AG04449 (cell line): ENCODE measurements around the gene SLC35E3.

Source experiments
- CTCF ChIA-PET: fragments of 350-600 bp; formaldehyde crosslinking; extraction: SDS; loops from one replicate; lab custom pipeline; 2021; ENCODE audit warnings: antibody characterized with exemption; lab: Yijun Ruan, JAX
- POLR2A ChIA-PET: fragments of 400-600, 350-600 bp; formaldehyde crosslinking; extraction: SDS; loops from one replicate; lab custom pipeline; 2020; ENCODE audit warnings: antibody characterized with exemption, inconsistent platforms; lab: Yijun Ruan, JAX
- DNase-seq: peaks from one replicate; pipeline ENCODE4 v3.0.0-alpha.2; 2010; ENCODE audit warnings: low read depth, low spot score
- H3K4me3 ChIP-seq: 2 replicates; pipeline ENCODE4 v1.5.1; 2011; ENCODE audit warnings: low read depth, mild to moderate bottlenecking, control low read depth, low read length
- TF ChIP-seq, protein P1 (sequence below): IDR thresholded peaks from one replicate; pipeline ENCODE4 v1.5.1; 2011; ENCODE audit warnings: mild to moderate bottlenecking, moderate library complexity, low read length, control low read depth, inconsistent platforms; ENCODE audit not compliant: insufficient read depth; ENCODE audit errors: missing control alignments

Gene SLC35E3

GRCh38 chr12:68790081-68790951 is 44.3 kb downstream of the SLC35E3 start:
- CTCF ChIA-PET, result interaction anchor here (1.4 kb wide), 1 partner anchor 8 kb away, joined by 4 read pairs; no protein-coding TSS in a partner anchor
- H3K4me3 ChIP-seq, result no peak overlapping the region
- TF ChIP-seq, protein P1, sequence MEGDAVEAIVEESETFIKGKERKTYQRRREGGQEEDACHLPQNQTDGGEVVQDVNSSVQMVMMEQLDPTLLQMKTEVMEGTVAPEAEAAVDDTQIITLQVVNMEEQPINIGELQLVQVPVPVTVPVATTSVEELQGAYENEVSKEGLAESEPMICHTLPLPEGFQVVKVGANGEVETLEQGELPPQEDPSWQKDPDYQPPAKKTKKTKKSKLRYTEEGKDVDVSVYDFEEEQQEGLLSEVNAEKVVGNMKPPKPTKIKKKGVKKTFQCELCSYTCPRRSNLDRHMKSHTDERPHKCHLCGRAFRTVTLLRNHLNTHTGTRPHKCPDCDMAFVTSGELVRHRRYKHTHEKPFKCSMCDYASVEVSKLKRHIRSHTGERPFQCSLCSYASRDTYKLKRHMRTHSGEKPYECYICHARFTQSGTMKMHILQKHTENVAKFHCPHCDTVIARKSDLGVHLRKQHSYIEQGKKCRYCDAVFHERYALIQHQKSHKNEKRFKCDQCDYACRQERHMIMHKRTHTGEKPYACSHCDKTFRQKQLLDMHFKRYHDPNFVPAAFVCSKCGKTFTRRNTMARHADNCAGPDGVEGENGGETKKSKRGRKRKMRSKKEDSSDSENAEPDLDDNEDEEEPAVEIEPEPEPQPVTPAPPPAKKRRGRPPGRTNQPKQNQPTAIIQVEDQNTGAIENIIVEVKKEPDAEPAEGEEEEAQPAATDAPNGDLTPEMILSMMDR, result no peak
- POLR2A ChIA-PET, result no interaction called here
- no peak for DNase-seq

DNA sequence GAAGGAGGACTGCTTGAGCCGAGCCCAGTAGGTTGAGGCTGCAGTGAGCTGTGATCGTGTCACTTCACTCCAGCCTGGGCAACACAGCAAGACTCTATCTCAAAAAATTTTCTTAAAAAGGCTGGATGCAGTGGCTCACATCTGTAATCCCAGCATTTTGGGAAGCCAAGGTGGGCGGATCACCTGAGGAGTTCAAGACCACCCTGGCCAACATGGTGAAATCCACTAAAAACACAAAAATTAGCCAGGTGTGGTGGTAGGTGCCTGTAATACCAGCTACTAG is 44.9 kb downstream of the SLC35E3 start:
- ChIA-PET CTCF (interaction anchor here (1.4 kb wide), 1 partner anchor 9 kb away, joined by 4 read pairs; no protein-coding TSS in a partner anchor), POLR2A (no interaction called here)
- no peak for DNase-seq
- TF ChIP-seq, protein P1, result no peak
- no peak overlapping the region for H3K4me3 ChIP-seq

DNA sequence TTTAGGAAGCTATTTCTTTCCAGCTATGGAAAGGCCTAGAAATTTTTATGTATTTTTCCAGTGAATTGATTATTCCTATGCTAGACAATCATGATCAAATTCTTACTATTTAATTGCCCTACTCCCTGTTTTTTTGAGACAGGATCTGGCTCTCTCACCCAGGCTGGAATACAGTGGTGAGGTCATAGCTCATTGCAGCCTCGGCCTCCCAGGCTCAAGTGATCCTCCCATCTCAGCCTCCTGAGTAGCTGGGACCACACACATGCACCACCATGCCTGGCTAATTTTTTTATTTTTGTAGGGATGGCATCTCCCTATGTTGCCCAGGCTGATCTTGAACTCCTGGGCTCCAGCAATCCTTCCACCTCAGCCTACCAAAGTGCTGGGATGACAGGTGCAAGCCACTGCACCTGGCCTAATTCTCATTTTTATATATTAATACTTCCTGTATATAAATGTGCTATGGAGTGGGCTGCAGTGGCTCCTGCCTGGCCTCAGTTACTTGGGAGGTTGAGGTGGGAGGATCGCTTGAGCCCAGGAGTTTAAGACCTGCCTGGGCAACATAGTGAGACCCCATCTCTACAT is 46.0 kb downstream of the SLC35E3 start:
- no peak for DNase-seq
- no peak overlapping the region for H3K4me3 ChIP-seq
- ChIA-PET POLR2A (no interaction called here), CTCF (no interaction called here)
- TF ChIP-seq, protein P1, result no peak

GRCh38 chr12:68792952-68793351 is 47.0 kb downstream of the SLC35E3 start:
- TF ChIP-seq, protein P1, result no peak
- DNase-seq, result no peak
- POLR2A ChIA-PET, result no interaction called here
- CTCF ChIA-PET, result interaction anchor here (1.0 to 5.9 kb wide), 2 partner anchors 12 to 15 kb away, joined by 3 to 37 read pairs; partner anchors contain the start of gene MDM2
- H3K4me3 ChIP-seq, result no peak overlapping the region

DNA sequence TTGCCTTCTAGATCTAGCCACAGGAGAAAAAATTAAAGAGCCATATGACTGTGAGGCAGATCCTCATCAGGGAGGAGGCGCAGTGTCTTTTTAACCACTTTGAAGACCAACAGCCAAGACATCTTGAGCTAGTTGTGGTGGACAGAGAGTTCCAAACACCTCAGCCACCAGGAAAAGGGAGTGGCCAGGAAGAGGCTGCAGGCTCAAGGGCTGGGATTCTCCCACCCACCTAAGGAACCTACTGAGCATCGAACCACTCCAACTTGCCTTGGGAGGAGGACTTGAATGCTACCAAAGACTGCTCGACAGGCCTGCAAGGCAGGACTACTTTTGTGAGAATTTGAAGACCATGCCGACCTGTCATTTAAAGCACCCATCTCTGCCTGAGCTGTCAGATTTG is 47.5 kb downstream of the SLC35E3 start:
- TF ChIP-seq, protein P1, result no peak
- POLR2A ChIA-PET, result no interaction called here
- CTCF ChIA-PET, result interaction anchor here (0.7 to 5.9 kb wide), 3 partner anchors 13 to 37 kb away, joined by 3 to 37 read pairs (median 4); partner anchors contain the start of gene MDM2
- no peak overlapping the region for H3K4me3 ChIP-seq
- DNase-seq, result no peak
